Peyer's patch (tissue), 4 donors: ENCODE results near the gene SMKR1.

Experiments
- CTCF ChIP-seq, 6 experiments: fragments of 450-650 bp in 4 of 6; fragments of 200-600 bp in 2 of 6; sonication (generic) in 1 of 6; IDR thresholded peaks; one replicate each; pipeline ENCODE4 v1.5.1; 2017 to 2019; ENCODE audit warnings: antibody characterized with exemption in 6 of 6, mild to moderate bottlenecking in 3 of 6, moderate library complexity in 1 of 6
- POLR2A ChIP-seq, 2 donors: fragments of 450-650 bp; IDR thresholded peaks; one replicate each; pipeline ENCODE4 v1.5.1; 2017; ENCODE audit warnings: antibody characterized with exemption in 2 of 2, mild to moderate bottlenecking in 2 of 2, moderate library complexity in 2 of 2

DNA sequence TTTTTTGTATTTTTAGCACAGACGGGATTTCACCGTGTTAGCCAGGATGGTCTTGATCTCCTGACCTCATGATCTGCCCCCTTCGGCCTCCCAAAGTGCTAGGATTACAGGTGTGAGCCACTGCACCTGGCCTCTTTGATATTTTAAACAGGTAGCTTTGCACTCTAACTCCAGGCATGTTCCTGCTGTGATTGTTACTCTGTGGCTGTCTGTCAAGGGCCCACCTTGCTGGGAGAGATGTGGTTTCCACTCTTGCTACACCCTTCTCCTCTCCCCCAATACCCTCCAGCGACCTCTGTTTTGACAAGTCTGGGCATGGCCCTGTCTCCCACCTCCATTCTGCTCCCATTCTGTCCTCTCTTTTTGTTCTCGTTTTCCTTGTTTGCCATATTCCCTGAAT is 17.1 kb downstream of the SMKR1 start:
- TF ChIP-seq CTCF (IDR thresholded peaks at IDR 0.05) (no peak), POLR2A (IDR thresholded peaks at IDR 0.05) (no peak)
